8988T (cell line): ENCODE results near the gene RFX8.
"Not testable (repeated sequence)": the region's sequence is repeated elsewhere in the genome, so short reads cannot be mapped to it uniquely, and the experiment has no call there.

ENCODE experiments used
- DNase-seq: peaks from one replicate; pipeline ENCODE4 v3.0.0; 2011

Gene RFX8

DNA sequence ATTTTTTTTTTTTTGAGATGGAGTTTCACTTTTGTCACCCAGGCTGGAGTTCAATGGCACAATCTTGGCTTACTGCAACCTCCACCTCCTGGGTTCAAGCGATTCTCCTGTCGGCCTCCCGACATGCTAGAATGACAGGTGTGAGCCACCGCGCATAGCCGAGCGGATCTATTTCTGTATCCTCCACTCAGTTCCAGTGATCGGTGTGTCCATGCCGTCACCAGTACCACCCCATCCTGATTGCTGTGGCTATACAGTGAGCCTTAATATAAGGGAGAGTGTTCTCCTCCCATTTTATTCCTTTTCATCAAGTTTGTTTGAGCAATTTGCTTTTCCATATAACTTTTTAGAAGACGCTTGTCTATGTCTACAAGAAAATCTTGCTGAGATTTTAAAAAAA lies 35.2 kb downstream of the RFX8 start:
- no peak for DNase-seq

DNA sequence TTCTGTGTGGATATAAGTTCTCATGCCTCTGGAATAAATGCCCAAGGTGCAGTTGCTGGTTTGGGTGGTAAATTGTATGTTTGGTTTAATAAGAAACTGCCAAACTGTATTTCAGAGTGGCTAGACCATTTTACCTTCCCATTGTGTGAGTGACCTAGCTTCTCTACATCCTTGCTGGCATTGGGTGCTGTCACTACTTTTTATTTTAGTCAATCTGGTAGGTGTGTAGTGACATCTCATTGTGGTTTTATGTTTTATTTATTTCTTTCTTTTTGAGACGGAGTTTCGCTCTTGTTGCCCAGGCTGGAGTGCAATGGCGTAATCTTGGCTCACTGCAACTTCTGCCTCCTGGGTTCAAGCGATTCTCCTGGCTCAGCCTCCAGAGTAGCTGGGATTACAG lies 36.4 kb downstream of the RFX8 start:
- DNase-seq = not testable (repeated sequence)

DNA sequence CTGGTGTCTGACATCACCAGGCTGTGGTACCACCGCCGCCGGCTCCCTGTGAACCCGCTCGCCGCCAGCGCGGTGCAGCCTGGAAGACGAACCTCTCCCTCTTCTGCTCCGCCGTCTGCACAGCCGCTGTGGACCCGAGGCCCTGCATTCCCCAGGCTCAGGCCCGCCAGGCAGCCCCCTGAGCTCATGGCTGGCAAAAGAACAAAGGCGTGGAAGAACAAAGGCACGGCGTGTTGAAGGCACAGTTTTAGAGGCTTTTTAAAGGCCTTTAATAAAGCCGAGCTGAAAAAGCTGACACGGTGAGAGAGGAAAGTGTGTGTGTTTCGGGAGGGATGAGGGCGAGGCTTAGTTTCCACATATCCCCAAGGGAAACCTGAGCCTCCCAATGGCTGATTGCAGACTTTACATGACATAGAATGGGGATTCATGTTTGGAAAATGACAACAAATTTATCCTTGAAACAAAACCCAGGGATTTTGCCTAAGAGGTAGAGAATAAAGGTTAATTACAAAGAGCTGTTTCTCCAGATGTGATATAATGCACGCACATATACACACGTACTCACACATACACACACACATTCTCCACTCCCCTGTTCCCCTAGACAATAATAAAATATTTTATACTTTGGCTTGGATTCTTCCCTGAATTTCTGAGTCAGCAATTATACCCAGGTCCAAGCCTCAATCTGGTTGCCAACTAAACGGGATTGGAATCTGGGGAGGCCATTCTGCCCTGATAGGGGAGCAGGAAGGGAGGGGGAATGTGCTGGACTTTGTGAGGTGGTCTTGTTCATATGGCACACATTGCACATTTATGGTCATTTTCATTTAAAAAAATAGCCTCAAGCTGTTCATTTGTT lies 39.7 kb downstream of the RFX8 start:
- DNase-seq = no peak

DNA sequence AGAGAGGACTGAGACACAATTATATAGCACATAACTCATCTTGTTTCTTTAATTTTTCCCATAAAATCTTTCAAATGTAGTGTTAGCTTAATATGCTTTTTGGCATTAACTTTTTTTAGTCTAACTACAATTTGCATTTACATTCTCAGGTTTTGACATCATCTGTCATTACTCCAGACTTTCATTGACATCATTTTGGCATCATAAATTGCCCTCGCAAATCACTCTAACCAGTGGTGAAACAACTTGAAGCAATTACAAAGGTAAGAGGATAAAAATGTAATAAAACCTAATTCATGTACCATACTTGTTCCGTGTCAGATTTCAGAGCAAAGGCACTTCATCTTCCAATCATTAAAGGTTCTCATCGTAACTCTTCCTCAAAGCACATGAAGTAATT lies 41.4 kb downstream of the RFX8 start:
- no peak for DNase-seq

DNA sequence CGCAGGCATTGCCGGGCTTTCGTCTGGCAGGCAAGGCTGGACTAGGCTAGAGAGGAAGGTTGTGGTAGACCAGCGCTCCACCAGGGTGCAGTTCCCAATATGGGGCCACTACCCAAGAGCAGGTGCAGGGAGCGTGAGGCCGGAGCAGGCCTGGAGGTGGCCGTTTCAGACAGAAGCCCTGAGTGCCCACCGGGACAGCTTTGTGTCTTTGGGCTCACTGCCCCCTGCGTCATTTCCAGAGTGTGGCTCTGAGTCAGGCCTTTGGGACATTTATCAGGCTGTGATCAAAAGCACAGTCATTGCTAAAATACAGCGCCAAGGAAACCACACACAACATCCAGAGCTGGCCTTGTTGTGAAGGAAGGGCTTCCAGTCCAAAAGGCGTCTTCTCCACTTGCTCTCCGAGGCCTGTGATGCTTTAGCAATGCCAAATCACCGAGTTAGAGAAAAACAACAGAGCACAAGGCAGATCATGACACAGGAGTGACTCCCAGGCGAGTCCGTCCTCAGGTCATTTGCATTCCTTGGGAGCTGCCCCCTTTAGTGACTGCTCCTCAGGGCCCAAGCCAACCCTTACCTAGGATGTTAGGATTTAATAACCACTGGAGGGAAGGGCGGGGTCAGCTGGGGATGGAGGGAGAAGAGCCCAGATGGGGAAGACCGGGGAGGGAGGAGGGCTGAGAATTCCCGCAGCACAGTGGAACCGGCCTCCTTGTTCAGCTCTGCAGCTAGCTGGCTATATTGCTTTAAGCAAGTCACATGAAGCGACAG lies 42.3 kb downstream of the RFX8 start:
- DNase-seq = no peak

DNA sequence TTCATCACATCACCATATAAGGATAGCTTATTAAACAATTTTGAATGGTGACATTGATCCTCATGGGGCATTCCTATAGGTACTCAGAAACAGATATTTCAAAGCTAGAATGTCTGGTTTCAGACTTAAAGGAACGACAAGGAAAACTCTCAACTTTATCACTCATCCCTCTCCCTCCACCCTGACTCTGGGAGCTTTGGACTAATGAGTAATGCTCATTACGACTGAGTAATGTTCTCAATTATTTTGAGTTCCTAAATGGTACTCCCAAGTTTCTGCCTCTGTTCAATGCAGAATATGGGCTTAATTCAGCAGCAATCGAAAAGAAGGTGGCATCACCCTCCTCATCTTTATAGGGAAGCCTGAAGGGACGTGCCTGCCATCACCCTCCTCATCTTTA lies 43.4 kb downstream of the RFX8 start:
- DNase-seq = no peak

DNA sequence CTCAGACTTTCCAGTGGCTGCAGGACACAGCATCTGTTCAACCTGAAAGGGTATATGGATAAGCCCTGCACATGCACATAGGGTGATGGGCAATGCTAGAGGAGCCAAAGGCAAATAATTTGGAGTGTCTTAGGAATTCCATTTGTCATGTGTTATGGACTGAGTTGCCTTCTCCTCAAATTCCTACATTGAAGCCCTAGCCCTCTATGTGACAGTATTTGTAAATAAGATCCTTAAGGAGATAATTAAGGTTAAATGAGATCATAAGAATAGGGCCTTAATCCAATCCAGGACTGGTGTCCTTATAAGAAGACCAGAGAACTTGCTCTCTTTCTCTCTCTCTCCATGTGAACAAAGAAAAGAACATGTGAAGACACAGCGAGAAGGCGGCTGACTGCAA lies 44.8 kb downstream of the RFX8 start:
- DNase-seq = no peak

DNA sequence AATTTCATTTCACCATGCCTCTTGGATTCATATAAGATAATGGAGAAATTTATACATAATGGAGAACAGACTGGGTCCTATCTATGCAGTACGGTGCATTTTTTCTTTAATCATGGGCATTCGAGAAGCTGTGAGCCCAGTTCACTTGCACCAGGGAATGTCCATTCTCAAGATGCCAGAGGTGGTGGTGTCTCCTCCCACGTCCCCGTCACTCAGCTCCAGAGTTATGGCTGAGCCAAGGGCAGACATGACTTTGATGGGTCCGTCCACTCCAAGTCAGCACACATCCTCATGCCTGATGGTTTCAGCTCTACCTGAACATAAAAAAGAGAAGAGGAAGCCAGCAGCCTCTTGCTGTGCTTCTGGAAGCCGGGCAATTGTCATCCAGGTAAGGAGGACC lies 45.5 kb downstream of the RFX8 start:
- no peak for DNase-seq

DNA sequence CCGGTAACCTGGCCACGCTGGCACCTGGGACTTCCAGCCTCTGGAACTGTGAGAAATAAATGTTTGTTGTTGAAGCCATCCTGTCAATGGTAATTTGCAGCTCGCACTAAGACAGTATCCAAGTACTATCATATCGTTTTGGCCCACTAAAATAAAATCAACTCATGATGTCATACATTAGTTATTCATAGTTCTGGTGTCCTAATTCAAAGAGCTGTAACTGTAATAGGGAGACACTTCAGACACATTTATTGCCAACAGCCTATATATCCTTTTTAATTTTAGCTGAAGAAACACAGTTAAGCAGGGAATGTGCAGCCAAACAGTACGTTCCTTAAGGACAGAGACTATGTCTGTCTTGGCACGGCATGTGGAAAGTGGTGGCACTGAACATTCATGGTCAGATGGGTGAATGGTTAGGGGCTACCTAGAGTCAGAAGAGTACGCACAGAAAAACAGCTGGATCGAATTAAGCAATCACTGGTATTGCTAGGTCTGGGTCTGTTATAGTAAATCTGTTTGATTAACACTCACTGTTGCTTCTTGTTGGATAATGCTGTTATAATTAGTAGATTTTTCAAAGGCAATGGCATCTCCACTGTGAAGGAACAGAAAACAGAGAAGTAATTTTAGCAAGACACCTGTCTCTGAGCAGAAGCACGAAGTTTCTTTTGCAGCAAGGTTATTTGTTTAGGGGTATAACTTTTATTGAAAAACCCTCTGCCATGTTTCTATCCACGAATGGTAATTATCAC lies 46.3 kb downstream of the RFX8 start:
- DNase-seq = no peak

DNA sequence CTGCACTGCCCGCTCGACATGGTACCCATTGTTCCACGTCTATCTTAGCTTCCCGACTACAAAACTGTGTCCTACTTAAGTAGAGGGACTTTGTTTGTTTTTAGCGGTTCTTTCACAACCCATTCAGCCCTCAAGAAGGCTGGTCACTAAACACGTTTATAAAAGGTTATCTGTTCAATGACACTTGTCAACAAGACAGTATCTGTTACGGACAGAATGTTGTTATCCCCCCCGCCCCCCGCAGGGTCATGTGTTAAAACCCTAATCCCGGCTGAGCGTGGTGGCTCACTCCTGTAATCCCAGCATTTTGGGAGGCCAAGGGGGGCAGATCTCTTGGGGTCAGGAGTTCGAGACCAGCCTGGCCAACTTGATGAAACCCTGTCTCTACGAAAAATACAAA lies 47.2 kb downstream of the RFX8 start:
- no peak for DNase-seq

DNA sequence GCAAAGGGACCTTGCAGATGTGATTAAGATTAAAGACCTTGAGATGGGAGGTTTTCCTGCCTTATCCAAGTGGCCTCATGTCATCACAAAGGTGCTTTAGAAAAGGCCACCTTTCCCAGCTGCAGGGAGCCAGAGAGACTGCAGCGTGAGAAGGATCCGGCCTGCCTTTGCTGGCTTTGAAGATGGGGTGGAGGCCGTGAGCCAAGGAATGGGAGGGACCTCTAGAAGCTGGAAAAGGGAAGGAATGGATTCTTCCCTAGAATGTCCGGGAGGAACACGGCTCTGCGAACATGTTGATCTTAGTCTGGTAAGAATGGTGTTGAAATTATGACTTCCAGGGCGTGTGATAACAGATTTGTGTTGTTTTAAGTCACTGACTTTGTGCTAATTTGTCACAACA lies 47.7 kb downstream of the RFX8 start:
- DNase-seq = no peak

DNA sequence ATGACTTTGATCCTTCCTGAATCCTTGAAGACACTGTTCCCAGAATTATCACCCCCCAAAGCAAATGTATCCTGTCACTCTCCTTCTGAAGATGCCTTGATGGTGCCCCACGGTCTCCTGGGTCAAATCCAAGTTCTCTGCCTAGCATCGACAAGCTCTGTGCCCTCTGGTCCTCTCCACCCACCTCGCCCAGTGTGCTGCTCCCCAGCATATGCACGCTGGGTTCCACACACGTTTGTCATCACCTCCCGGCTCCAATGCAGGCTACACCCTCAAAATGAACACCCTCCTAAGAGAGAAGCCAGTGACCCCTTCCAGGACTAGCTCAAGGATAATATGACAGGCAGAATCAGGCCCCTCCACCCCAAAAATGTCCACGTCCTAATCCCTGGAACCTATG lies 48.1 kb downstream of the RFX8 start:
- DNase-seq = no peak

DNA sequence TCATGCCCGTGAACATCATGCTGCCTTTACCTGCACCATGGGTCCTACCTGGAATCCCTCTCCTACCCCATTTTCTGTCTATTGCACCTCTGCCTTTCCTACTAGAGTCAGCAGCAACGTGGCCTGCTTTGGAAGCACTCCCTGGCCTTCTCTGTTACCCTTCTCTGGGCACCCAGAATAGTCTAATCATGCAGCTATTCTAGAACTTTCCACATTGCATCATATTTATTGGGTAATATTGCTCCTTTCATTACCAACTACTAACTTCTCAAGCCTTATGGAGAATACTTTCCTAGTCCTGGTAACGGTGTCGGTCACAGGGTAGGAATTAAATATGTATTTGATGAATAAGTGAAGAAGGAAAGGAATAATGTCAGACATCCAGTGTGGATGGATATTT lies 54.3 kb downstream of the RFX8 start:
- DNase-seq = no peak

DNA sequence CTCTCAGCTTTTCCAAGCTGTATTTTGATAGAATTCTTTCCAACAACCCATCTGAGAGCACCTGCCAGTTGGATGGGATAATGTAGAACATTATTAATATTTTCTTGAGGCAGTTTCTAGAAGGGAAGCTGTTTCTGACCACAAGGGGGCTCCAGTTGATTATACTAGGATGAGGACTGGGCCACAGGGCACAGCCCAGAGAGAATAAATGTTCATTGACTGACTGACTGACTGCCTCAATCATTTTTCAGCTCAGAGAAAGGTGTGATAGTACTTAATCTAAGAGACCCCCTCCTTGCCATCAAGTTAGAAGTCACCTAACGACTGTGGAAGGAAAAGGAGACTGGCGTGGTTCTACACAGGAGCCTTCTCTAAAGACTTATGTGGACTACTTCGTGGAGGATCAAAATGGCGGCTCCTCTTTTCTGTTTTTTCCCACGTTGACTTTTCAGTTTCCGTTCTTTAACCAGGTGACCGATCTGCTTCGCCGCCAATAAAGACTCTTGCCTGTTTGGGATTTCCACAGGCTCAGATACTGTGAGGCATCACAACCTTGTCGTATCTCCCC lies 55.7 kb downstream of the RFX8 start:
- DNase-seq = no peak

DNA sequence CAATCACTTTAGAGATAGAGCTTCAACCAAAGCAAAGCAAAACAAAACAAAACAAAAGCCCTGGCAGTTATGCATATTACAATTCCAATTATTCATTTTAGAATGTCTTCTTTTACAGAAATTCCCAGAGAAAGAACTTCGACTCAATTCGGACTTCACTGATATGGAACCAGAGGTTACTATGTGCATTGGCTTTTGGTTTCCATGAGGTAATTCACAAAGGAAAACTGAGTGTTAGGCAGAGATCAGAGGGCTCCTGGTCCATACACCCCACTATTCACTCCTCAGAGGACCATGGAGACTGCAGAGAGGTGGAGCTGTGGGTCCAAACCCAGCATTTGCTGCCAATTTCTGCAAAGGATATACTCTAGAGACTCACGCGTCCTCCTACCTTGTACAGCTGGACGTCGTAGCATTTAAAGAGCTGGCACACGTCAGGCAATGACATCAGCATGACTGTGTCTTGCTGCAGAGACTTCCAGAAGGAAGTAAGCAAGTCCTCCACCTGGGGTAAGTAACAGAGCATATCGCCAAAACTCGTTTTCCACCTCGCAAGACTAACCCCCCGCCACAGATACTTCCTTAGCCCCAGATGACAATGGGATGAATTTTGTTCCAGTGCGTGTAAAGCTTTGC lies 56.3 kb downstream of the RFX8 start:
- no peak for DNase-seq

DNA sequence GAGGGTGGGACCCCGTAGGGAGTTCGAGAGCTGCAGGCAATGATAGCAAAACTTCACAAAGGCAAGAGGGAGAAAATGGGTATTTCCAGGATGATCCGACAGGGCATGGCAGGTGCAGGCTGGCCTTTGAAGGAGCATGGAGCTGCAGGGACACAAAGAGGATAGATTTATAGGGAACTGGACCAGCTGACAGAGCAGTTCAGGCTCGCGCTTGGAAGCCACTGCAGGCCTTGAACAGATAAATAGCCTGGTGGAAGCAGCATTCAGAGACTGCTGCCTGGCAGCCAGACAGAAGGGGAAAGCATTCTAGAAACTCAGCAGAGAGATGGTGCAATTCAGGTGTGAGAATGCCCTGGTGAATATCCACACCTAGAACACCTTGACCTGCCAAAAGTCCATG lies 58.3 kb downstream of the RFX8 start:
- DNase-seq = no peak

DNA sequence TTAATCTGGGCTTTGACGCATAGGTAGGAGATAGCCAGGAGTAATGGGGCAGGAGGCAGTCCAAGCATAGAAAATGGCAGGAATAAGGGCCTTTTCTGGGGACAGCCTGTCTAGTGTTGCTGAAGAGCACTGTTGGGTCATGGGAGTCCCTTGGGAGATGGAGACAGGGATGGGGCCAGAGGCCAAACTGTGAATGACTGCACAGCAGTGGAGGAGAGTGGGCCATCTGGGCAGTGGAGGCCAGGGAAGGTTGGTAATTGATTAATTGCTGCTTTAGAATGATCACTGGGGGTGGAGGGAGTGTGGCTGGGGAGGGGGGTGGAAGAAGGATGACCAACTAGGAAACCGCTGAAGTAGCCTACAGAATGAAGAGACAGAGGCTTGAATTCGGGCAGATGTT lies 59.0 kb downstream of the RFX8 start:
- DNase-seq = no peak

DNA sequence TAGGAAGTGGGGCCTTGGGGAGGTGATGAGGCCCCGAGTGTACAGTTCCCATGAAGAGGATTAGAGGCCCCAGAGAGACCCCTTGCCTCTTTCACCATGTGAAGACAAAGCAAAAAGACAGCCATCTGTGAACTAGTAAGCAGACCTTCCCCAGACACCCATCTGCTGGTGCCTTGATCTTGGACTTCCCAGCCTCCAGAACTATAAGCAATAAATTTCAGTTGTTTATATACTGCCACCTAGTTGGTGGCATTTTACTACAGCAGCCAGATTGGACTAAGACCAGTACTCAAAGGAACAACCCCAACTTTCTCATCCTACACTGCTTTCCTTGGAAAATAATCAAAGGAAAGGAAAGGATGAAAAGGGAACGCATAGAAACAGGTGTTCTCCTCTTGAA lies 59.7 kb downstream of the RFX8 start:
- DNase-seq = no peak

DNA sequence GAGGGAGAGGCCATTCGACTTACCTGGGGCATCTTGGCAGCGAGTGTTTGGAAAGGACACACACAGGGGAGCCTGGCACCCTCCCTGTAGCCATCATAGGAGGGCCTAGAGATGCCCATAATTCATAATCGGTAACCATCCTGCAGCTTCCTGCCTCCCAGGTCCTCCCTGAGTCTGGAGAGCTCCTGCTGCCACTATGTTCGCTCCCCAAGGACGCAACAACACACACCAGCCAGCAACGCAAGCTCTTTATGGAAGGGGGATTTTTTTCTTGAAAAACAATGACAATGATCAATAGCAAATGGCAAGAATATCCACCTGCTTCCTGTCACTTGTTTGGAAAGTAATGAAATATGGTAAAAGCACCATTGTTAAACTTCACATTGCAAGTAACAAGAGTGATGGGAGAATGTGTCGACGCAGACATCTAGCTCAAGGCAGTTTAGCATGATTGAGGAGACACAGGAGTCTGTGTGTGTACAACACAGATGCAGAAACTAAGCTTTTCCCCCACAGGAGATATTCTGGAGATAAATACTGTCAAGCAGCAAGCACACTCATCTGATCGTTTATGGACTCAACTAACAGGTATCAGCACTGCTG lies 62.7 kb downstream of the RFX8 start:
- DNase-seq = no peak

DNA sequence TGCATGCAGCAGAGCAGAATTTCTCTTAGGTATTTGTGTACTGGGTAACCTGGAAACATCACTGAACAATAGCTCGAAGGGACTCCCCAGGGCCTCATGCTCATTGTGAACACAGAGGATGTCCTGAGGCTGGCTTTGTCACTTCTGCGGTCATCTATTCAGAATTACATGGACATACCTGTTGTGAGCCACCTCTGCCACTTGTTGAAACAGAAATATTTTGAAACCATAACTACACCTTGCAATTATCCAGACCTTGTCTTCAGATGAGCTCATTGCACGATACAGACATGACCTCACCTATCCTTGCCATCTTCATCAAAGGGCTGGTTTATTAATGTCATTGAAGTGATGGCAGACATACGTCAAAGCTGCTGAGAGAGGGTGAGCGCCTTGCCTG lies 64.2 kb downstream of the RFX8 start:
- DNase-seq = no peak

DNA sequence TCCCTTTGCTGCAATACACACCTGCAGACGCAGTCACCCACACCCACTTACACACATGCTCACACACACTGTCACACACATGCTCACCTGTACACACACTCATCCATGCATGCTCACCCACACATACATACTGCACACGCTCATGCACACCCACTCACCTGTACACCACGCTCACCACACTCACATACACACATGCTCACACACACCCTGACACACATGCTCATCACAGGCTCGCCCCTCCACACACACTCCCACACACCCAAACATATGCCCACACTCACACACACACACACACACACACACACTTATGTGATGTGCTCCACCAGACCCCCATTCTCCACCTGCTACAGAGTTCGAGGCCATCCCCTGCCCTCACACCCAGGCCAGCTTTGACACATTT lies 64.8 kb downstream of the RFX8 start:
- DNase-seq = no peak

DNA sequence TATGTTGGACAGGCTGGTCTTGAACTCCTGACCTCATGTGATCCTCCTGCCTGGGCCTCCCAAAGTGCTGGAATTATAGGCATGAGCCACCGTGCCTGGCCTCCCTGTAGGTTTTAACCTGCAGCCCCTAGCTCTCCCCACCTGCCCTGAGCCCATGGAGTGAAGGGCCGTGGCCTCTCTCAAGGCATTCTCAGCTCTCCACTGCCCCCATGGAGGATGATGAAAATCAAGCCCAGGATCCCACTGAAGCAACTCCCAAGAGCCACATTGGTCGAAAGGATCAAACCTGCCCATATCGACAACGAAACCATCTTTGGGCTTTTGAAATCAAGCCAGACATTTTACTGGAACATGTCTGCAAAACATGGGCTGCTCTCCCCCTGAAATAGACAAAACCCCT lies 65.2 kb downstream of the RFX8 start:
- no peak for DNase-seq

DNA sequence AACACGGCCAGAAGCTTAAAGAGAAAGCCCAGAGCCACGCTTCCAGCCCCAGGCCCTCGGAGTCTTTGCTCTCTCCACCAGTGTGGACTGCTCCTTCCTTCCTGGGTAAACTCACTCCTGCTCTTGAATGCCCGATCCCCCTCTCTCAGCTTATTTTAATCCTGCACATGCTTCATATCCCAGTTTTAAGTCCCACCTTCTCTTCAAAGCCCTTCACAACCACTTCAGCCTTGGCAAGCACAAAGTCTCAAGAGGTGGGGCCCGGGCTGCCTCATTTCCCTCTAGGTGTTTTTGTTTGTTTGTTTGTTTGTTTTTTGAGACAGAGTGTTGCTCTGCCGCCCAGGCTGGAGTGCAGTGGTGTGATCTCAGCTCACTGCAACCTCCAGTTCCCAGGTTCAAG lies 66.0 kb downstream of the RFX8 start:
- DNase-seq = no peak
